Measurements from ENCODE around the gene LECT2.

LECT2 gene

DNA sequence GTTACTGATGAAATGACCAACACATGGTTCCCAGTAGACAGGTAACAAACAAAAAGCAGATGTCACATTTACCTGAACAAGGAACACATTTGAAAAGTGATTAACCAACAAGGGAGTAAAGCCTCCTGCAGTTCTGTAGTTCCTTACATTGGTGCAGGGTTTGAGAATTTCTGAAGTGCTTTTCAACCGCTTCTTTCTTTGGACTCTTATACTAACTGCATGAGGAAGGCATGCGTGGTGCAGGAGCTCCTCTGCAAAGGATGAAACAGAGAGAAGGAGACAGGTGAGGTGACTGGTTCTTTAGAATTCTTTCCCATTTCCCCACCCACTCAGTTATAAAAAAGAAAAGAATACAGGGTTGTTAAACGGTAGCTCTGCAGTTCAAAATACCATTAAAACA is 54.5 kb downstream of the LECT2 start:
- in situ Hi-C loops (cut with MboI; ENCODE audit: low sequenced_read_pairs) = no loop called here
- DNase-seq (ENCODE audit: low spot score in 2 of 2) = no peak
- H3K4me3 ChIP-seq = no peak overlapping the region
- no peaks in the 10 kb centered on the region for H3K36me3 ChIP-seq (replicated peaks)
- peaks cover 10% of the 10 kb centered on the region for H3K27me3 ChIP-seq (ENCODE audit: low read depth)
- no peaks in the 10 kb centered on the region for H3K9me3 ChIP-seq
- H3K4me1 ChIP-seq = no peaks in the 10 kb centered on the region

DNA sequence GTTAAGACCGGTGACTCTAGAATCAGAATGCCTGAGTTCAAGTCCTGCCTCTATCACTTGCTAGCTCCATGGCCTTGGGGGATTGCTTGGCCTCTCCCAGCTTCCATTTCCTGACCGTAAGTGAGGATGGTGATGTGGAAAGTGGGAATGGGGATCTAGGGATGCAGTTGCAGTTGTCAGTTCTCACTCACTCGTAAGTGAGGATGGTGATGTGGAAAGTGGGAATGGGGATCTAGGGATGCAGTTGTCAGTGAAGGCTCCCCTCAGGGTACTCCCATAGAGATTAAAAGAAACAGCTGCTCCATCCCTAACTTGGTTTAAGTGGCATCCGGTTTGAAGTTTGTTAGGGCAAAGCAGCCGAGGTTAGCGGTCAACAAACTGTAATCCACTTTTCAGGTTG is 56.1 kb downstream of the LECT2 start:
- no peak overlapping the region for H3K4me3 ChIP-seq
- no peaks in the 10 kb centered on the region for H3K9me3 ChIP-seq
- DNase-seq (ENCODE audit: low spot score in 2 of 2) = no peak
- in situ Hi-C loops (cut with MboI; ENCODE audit: low sequenced_read_pairs) = no loop called here
- peaks cover 11% of the 10 kb centered on the region for H3K27me3 ChIP-seq (ENCODE audit: low read depth)
- H3K4me1 ChIP-seq = no peaks in the 10 kb centered on the region
- H3K36me3 ChIP-seq (replicated peaks) = no peaks in the 10 kb centered on the region
